ENCODE measurements around the gene SUB1. TPM values are rescaled to one million over a fixed set of nuclear protein-coding genes. Genes with fewer than 3 reads are reported as not detected.
"Not testable (repeated sequence)": the region's sequence is repeated elsewhere in the genome, so short reads cannot be mapped to it uniquely, and the experiment has no call there.

SUB1 gene
- total RNA-seq, 4 donors from 2014 or later = 128 to 174 (median 137) TPM

DNA sequence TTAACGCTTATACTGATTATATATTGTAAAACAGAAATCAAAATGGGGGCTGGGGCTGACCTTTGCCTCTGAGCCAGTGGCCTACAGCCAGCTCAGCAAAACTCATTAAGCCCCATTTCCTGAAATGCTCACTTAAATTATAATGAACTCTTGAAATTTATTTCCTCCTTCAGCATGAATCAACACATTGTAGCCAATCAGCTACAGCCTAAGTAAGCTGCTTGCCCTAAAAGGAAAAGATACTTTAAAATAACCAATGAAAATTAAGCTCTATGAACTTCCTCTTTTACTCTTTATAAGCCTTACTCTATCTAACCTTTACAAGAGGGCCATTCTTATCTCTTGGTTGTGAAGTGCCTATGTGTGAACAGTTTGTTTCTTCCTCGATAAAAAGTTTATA, 33.5 kb upstream of the SUB1 start:
- Histone ChIP-seq H3K9me3 (no peaks in the 10 kb centered on the region), H3K4me1 (no peaks in the 10 kb centered on the region), H3K27me3 (no peaks in the 10 kb centered on the region), H3K4me3 (no peak overlapping the region), H3K27ac (no peak overlapping the region), H3K36me3 (no peaks in the 10 kb centered on the region)
- DNase-seq (ENCODE audit: low spot score in 2 of 2) = no peak
- no peak for TF ChIP-seq POLR2AphosphoS5 (IDR thresholded peaks at IDR 0.05)
- TF ChIP-seq, protein P1, sequence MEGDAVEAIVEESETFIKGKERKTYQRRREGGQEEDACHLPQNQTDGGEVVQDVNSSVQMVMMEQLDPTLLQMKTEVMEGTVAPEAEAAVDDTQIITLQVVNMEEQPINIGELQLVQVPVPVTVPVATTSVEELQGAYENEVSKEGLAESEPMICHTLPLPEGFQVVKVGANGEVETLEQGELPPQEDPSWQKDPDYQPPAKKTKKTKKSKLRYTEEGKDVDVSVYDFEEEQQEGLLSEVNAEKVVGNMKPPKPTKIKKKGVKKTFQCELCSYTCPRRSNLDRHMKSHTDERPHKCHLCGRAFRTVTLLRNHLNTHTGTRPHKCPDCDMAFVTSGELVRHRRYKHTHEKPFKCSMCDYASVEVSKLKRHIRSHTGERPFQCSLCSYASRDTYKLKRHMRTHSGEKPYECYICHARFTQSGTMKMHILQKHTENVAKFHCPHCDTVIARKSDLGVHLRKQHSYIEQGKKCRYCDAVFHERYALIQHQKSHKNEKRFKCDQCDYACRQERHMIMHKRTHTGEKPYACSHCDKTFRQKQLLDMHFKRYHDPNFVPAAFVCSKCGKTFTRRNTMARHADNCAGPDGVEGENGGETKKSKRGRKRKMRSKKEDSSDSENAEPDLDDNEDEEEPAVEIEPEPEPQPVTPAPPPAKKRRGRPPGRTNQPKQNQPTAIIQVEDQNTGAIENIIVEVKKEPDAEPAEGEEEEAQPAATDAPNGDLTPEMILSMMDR (IDR thresholded peaks at IDR 0.05) = no peak
- TF ChIP-seq EP300 (IDR thresholded peaks at IDR 0.05) = no peak
- no peak for TF ChIP-seq POLR2A (IDR thresholded peaks at IDR 0.05)
- 100% methylated on average over 2 of the region's 2 CpGs for WGBS

DNA sequence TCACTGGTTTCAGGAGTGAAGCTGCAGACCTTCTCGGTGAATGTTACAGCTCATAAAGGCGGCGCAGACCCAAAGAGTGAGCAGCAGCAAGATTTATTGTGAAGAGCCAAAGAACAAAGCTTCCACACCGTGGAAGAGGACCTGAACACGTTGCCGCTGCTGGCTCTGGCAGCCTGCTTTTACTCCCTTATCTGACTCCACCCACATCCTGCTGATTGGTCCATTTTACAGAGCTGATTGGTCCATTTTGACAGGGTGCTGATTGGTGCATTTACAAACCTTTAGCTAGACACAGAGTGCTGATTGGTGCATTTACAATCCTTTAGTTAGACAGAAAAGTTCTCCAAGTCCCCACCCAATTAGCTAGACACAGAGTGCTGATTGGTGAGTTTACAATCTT, 32.9 kb upstream of the SUB1 start:
- DNase-seq (ENCODE audit: low spot score in 2 of 2); H3K27me3 ChIP-seq; H3K27ac ChIP-seq; H3K4me1 ChIP-seq; H3K9me3 ChIP-seq; H3K4me3 ChIP-seq; H3K36me3 ChIP-seq: not testable (repeated sequence)
- 91% methylated on average over 6 of the region's 6 CpGs for WGBS

DNA sequence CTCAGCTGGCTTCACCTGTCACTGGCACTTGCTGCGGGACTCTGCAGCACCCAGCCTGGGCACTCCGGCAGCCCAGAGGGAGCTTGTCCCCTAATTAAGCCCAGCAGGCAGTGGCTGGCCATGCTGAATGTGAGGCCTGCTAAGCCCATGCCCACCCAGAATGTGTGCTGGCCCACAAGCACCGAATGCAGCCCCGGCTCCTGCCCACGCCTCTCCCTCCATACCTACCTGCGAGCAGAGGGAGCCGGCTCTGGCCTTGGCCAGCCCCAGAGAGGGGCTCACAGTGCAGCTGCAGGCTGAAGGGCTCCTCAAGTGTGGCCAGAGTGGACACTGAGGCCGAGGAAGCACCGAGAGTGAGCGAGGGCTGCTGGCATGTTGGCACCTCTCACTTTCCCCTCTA, 32.4 kb upstream of the SUB1 start:
- WGBS = no CpG with 5 or more reads among the region's 10 CpGs
- no peak overlapping the region for H3K27ac ChIP-seq
- no peaks in the 10 kb centered on the region for H3K4me1 ChIP-seq
- no peak overlapping the region for H3K4me3 ChIP-seq
- H3K36me3 ChIP-seq = no peaks in the 10 kb centered on the region
- H3K9me3 ChIP-seq = no peaks in the 10 kb centered on the region
- no peak for DNase-seq (ENCODE audit: low spot score in 2 of 2)
- no peak for TF ChIP-seq POLR2AphosphoS5 (IDR thresholded peaks at IDR 0.05)
- TF ChIP-seq EP300 (IDR thresholded peaks at IDR 0.05) = no peak
- TF ChIP-seq, protein P1 (IDR thresholded peaks at IDR 0.05) = no peak
- TF ChIP-seq POLR2A (IDR thresholded peaks at IDR 0.05) = no peak
- H3K27me3 ChIP-seq = no peaks in the 10 kb centered on the region

DNA sequence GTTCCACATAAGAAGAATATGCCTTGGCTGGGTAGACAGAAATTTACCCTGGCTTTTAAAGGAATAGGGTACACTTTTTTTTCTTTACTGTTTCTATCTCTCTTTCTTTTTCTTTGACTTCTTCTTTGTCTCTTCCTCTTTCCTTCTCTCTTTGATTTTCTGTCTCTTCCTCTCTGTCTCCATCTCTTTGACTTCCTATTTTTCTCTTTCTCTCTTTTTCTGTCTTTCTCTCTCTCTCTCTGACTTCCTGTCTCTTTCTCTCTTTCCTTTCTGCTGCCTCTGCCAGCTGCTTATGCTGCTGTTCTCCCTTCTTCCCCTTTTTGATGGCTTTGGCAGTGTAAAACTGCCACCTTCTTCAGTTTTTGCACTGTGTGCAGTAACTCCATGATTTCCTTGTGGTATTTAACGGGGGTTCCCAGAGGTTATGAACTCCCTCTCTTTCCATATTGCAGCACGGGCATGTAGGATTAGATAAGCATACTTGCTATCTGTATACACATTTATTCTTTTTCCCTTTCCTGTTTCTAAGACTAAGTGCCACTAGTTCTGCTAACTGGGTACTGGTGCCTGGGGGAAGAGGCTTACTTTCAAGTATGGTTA, 31.1 kb upstream of the SUB1 start:
- not testable (repeated sequence) for DNase-seq (ENCODE audit: low spot score in 2 of 2); H3K4me1 ChIP-seq; H3K36me3 ChIP-seq; H3K4me3 ChIP-seq; H3K27ac ChIP-seq; H3K9me3 ChIP-seq; H3K27me3 ChIP-seq
- 62% methylated on average over 2 of the region's 2 CpGs for WGBS

DNA sequence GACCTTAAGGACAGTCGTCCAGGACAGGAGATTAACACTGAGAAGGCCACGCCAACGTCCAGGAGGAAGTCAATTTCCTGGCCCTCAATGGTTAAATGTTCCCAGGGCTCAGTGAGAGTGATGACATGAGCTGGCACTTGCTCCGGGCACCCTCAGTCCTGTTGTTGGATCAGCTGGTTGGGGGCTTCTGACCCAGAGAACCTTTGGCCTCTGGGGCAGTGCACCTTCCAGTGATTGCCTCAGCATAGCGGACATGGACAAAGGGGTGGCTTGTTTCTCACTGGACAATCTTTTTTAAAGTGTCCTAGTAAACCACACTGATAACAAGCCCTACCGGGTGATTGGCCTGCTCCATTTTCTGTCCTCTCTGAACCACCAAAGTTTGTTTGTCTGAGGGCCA, 28.8 kb upstream of the SUB1 start:
- H3K9me3 ChIP-seq; DNase-seq (ENCODE audit: low spot score in 2 of 2); H3K4me1 ChIP-seq; H3K36me3 ChIP-seq; H3K27me3 ChIP-seq; H3K27ac ChIP-seq; H3K4me3 ChIP-seq: not testable (repeated sequence)
- WGBS = 92% methylated on average over 6 of the region's 6 CpGs

DNA sequence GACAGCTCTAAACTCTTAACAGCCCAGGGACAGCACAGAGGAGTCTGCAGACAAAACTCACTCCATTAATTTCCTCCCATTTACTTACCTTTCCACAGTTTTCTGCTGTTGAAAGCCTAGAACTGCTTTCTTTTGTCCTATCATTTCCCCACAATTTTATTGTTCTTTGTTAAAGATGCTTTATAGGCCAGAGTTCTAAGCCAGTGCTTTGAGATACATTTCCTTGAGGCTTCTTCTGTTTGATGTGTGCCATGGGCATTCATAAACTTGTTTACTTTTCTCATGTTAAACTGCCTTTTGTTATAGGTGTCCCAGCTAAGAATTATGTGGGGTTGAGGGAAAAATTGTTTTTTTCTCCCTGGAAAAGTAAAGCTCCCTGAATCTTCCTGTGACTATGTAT, 25.9 kb upstream of the SUB1 start:
- no peak for DNase-seq (ENCODE audit: low spot score in 2 of 2)
- TF ChIP-seq, protein P1 (IDR thresholded peaks at IDR 0.05) = no peak
- no peak for TF ChIP-seq POLR2A (IDR thresholded peaks at IDR 0.05)
- TF ChIP-seq POLR2AphosphoS5 (IDR thresholded peaks at IDR 0.05) = no peak
- TF ChIP-seq EP300 (IDR thresholded peaks at IDR 0.05) = no peak
- no peaks in the 10 kb centered on the region for H3K4me1 ChIP-seq
- H3K27me3 ChIP-seq = no peaks in the 10 kb centered on the region
- H3K27ac ChIP-seq = no peak overlapping the region
- H3K36me3 ChIP-seq = no peaks in the 10 kb centered on the region
- no peak overlapping the region for H3K4me3 ChIP-seq
- H3K9me3 ChIP-seq = no peaks in the 10 kb centered on the region

DNA sequence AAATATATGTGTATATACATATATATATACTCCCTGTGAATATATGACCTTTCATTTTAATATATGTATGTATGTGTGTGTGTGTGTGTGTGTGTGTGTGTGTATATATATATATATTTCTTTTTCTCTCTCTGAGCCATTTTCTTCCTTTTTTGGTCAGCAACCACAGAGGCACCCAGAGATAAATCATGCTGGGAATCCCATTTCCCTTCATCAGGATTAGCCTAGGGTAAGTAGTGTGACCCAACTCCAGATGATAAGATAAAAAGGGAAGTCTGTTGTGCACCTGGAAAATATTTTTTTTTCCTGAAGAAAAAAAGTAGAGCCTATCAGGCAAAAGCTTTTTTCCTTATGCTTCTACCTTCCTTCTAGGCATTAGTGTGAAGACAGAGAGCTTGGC, 25.4 kb upstream of the SUB1 start:
- DNase-seq (ENCODE audit: low spot score in 2 of 2) = no peak
- Histone ChIP-seq H3K27ac (no peak overlapping the region), H3K27me3 (no peaks in the 10 kb centered on the region), H3K36me3 (no peaks in the 10 kb centered on the region), H3K4me3 (no peak overlapping the region), H3K4me1 (no peaks in the 10 kb centered on the region), H3K9me3 (no peaks in the 10 kb centered on the region)
- TF ChIP-seq EP300 (IDR thresholded peaks at IDR 0.05) (no peak), POLR2AphosphoS5 (IDR thresholded peaks at IDR 0.05) (no peak), POLR2A (IDR thresholded peaks at IDR 0.05) (no peak)
- TF ChIP-seq, protein P1 (IDR thresholded peaks at IDR 0.05) = no peak
